Measurements from ENCODE around the gene OLFM2.

DNA sequence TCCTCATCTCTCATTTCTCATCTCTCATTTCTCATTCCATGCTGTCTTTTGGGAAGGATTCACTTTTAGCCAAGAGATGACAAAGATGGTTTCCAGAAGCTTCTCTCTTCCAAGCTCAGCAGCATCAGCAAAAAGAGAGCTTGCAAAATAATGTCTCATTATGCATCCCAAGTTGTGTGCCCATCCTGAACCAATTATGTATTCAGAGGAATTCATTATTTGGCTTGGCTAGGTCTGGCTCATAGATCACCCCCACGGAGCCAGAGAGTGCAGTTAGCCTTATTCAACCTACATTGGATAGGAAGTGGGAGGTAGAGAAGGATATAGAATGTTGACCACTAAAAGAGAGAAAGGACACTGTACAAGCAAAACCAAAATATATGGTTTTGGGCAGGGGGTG, 5.4 kb upstream of the OLFM2 start:
- TF ChIP-seq CTCF (IDR thresholded peaks at IDR 0.05; ENCODE audit: poor library complexity, severe bottlenecking) (no peak), REST (IDR thresholded peaks at IDR 0.05; ENCODE audit: borderline replicate concordance) (no peak), POLR2AphosphoS5 (IDR thresholded peaks at IDR 0.05) (no peak), EP300 (conservative IDR thresholded peaks at IDR 0.05; ENCODE audit: poor library complexity, severe bottlenecking) (no peak)
